SK-N-SH (cell line): ENCODE results near the gene RABGGTA. TPM values are rescaled to one million over a fixed set of nuclear protein-coding genes. Genes with fewer than 3 reads are reported as not detected.

ENCODE experiments used
- CTCF ChIA-PET: fragments of 300-600, 350-600 bp; formaldehyde crosslinking; extraction: SDS; loops from one replicate; lab custom pipeline; 2021; lab: Yijun Ruan, JAX
- POLR2A ChIA-PET: fragments of 350-600 bp; sonication (Branson Sonifier 250); formaldehyde crosslinking; extraction: SDS; loops from one replicate; lab custom pipeline; 2020; ENCODE audit warnings: antibody characterized with exemption, inconsistent platforms; lab: Yijun Ruan, JAX
- DNase-seq: peaks from one replicate; pipeline ENCODE4 v3.0.0; 2012
- H2AFZ ChIP-seq: fragments of 200-600 bp; sonication (generic); 2 replicates; pipeline ENCODE4 v1.8.1; 2016; ENCODE audit warnings: antibody characterized with exemption, mild to moderate bottlenecking, low read depth
- H3F3A ChIP-seq: fragments of 200-600 bp; sonication (generic); replicated peaks from 2 replicates; pipeline ENCODE3; 2016; ENCODE audit warnings: antibody characterized with exemption, mild to moderate bottlenecking; ENCODE audit not compliant: insufficient read depth
- H3K27ac ChIP-seq, 2 experiments: fragments of 200-500 bp in 1 of 2; fragments of 200-600 bp in 1 of 2; sonication (Bioruptor generic) in 1 of 2; sonication (generic), shearing (Covaris generic) in 1 of 2; 2 replicates each; pipeline versions ENCODE4 v1.5.1 to v1.6.1; 2014 to 2016; ENCODE audit warnings: low read depth in 2 of 2, inconsistent platforms in 1 of 2, low read length in 1 of 2, mild to moderate bottlenecking in 1 of 2, mixed read lengths in 1 of 2
- H3K27me3 ChIP-seq: fragments of 200-600 bp; sonication (generic), shearing (Covaris generic); 2 replicates; pipeline ENCODE4 v1.6.1; 2016; ENCODE audit warnings: mixed run types; ENCODE audit not compliant: insufficient read depth
- H3K36me3 ChIP-seq, 2 experiments: fragments of 200-500 bp in 1 of 2; fragments of 200-600 bp in 1 of 2; sonication (Bioruptor generic) in 1 of 2; sonication (generic) in 1 of 2; replicated peaks in 1 of 2; 2 replicates each; pipeline versions ENCODE3 to v1.5.1; 2014 to 2016; ENCODE audit warnings: low read length in 1 of 2, mild to moderate bottlenecking in 1 of 2; ENCODE audit not compliant: insufficient read depth in 2 of 2, control insufficient read depth in 1 of 2
- H3K4me1 ChIP-seq, 2 experiments: fragments of 200-500 bp in 1 of 2; fragments of 200-600 bp in 1 of 2; sonication (Bioruptor generic) in 1 of 2; sonication (generic), shearing (Covaris generic) in 1 of 2; 2 replicates each; pipeline versions ENCODE4 v1.5.1 to v1.6.1; 2014 to 2016; ENCODE audit warnings: low read depth in 1 of 2, low read length in 1 of 2, mixed run types in 1 of 2; ENCODE audit not compliant: insufficient read depth in 2 of 2, control insufficient read depth in 1 of 2
- H3K4me2 ChIP-seq: fragments of 200-600 bp; sonication (generic), shearing (Covaris generic); 2 replicates; pipeline ENCODE4 v1.6.1; 2017; ENCODE audit warnings: mixed run types
- H3K4me3 ChIP-seq, 2 experiments: fragments of 200-500 bp in 1 of 2; fragments of 200-600 bp in 1 of 2; sonication (Bioruptor generic) in 1 of 2; sonication (generic), shearing (Covaris generic) in 1 of 2; 2 replicates each; pipeline versions ENCODE4 v1.5.1 to v1.8.1; 2014 to 2016; ENCODE audit warnings: low read depth in 2 of 2, inconsistent platforms in 1 of 2, low read length in 1 of 2, mild to moderate bottlenecking in 1 of 2, mixed read lengths in 1 of 2, moderate library complexity in 1 of 2
- H3K79me2 ChIP-seq: fragments of 200-600 bp; sonication (generic); 2 replicates; pipeline ENCODE4 v1.8.1; 2017; ENCODE audit warnings: mild to moderate bottlenecking; ENCODE audit not compliant: insufficient read depth
- H3K9ac ChIP-seq: fragments of 200-600 bp; sonication (generic); 2 replicates; pipeline ENCODE4 v1.6.1; 2017; ENCODE audit warnings: mixed run types
- H3K9me2 ChIP-seq: fragments of 200-600 bp; sonication (generic); 2 replicates; pipeline ENCODE4 v1.6.1; 2017; ENCODE audit warnings: mixed run types
- H3K9me3 ChIP-seq: fragments of 200-600 bp; sonication (generic); 2 replicates; pipeline ENCODE4 v1.6.1; 2017; ENCODE audit warnings: mixed run types, mild to moderate bottlenecking, moderate library complexity
- H4K20me1 ChIP-seq: fragments of 200-600 bp; sonication (generic); 2 replicates; pipeline ENCODE4 v1.6.1; 2017; ENCODE audit warnings: mild to moderate bottlenecking, mixed run types; ENCODE audit not compliant: insufficient read depth
- CHD2 ChIP-seq: fragments of 150-350 bp; IDR thresholded peaks from 2 replicates; pipeline ENCODE4 v1.6.1; 2018; ENCODE audit warnings: low read length; ENCODE audit not compliant: partially characterized antibody
- ELF1 ChIP-seq: IDR thresholded peaks from 2 replicates; pipeline ENCODE4 v1.4.0; 2012
- EP300 ChIP-seq, 2 experiments: IDR thresholded peaks; 2 replicates each; pipeline versions ENCODE4 v1.4.0 to v1.6.1; 2012; ENCODE audit warnings: borderline replicate concordance in 1 of 2, low read depth in 1 of 2, low read length in 1 of 2
- FOSL2 ChIP-seq: IDR thresholded peaks from 2 replicates; pipeline ENCODE4 v1.4.0; 2012; ENCODE audit warnings: low read depth, mild to moderate bottlenecking, moderate library complexity, borderline replicate concordance
- FOXJ3 ChIP-seq: sonication (generic); formaldehyde crosslinking; IDR thresholded peaks from 2 replicates; pipeline ENCODE4 v1.5.1; 2020; ENCODE audit warnings: mild to moderate bottlenecking, missing genetic modification reagents
- GABPA ChIP-seq: IDR thresholded peaks from 2 replicates; pipeline ENCODE4 v1.4.0; 2012; ENCODE audit warnings: low read depth, mild to moderate bottlenecking
- GATA2 ChIP-seq: sonication (generic); formaldehyde crosslinking; IDR thresholded peaks from 2 replicates; pipeline ENCODE4 v1.5.0; 2020; ENCODE audit warnings: mild to moderate bottlenecking, missing genetic modification reagents
- NFIC ChIP-seq: IDR thresholded peaks from 2 replicates; pipeline ENCODE4 v1.4.0; 2012; ENCODE audit warnings: borderline replicate concordance
- NRF1 ChIP-seq: IDR thresholded peaks from 2 replicates; pipeline ENCODE4 v1.6.1; 2012; ENCODE audit warnings: low read depth, mild to moderate bottlenecking, low read length
- POLR2AphosphoS5 ChIP-seq: IDR thresholded peaks from 2 replicates; pipeline ENCODE4 v1.6.1; 2012; ENCODE audit warnings: low read depth, low read length
- RAD21 ChIP-seq: IDR thresholded peaks from 2 replicates; pipeline ENCODE4 v1.6.1; 2012; ENCODE audit warnings: mild to moderate bottlenecking, low read length
- SIN3A ChIP-seq: IDR thresholded peaks from 2 replicates; pipeline ENCODE4 v1.6.1; 2012; ENCODE audit warnings: low read depth, mild to moderate bottlenecking, low read length, moderate library complexity, borderline replicate concordance
- YY1 ChIP-seq: IDR thresholded peaks from 2 replicates; pipeline ENCODE4 v1.4.0; 2012; ENCODE audit warnings: low read depth, mild to moderate bottlenecking
- WGBS: methylation state at CpG from one replicate; pipeline ENCODE4 v1.1.6; 2017; ENCODE audit warnings: low lambda C conversion rate; 5-methylcytosine and 5-hydroxymethylcytosine counted together
- polyA plus RNA-seq, 3 experiments: library from polyadenylated mRNA; depleted of rRNA; stranded (reverse); fragments of >200 nt; gene quantifications; 2 replicates each; pipeline ENCODE4 v1.2.3, GENCODE V29; 2012
- TF ChIP-seq, protein P1 (sequence below): IDR thresholded peaks from 2 replicates; pipeline ENCODE4 v1.4.0; 2012; ENCODE audit warnings: low read depth
- TF ChIP-seq, protein P2 (sequence below): fragments of 150-350 bp; IDR thresholded peaks from 2 replicates; pipeline ENCODE4 v1.6.1; 2016; ENCODE audit warnings: mild to moderate bottlenecking, low read depth, low read length
- TF ChIP-seq, protein P3 (sequence below): fragments of 150-350 bp; IDR thresholded peaks from 2 replicates; pipeline ENCODE4 v1.6.1; 2017; ENCODE audit warnings: antibody characterized with exemption, low read length, low read depth, borderline replicate concordance

Gene RABGGTA
- polyA plus RNA-seq, 1 of the 3 experiments (the other 2 are of a cell fraction) = 59.4 TPM

GRCh38 chr14:24269910-24270536 is 1.4 kb downstream of the RABGGTA start:
- Histone ChIP-seq H3K9me2 (no peaks in the 10 kb centered on the region), H3K27ac (no peak overlapping the region), H3K4me1 (peaks cover 6 to 10% of the 10 kb centered on the region in 2 experiments; a peak in 2 of 4 replicates), H2AFZ (no peak overlapping the region), H3K79me2 (no peaks in the 10 kb centered on the region; the same call in 1 of the 2 replicates), H3K9ac (no peak overlapping the region), H4K20me1 (no peaks in the 10 kb centered on the region), H3K4me3 (no peak overlapping the region), H3K4me2 (no peak overlapping the region), H3K9me3 (no peaks in the 10 kb centered on the region), H3F3A (no peaks in the 10 kb centered on the region), H3K36me3 (peaks cover 0 to 31% of the 10 kb centered on the region in 2 experiments), H3K27me3 (no peaks in the 10 kb centered on the region)
- ChIA-PET POLR2A (interaction anchor here (1.1 to 1.7 kb wide), 3 partner anchors 8 to 156 kb away, joined by 5 to 23 read pairs (median 6); partner anchors contain the start of gene TINF2), CTCF (interaction anchor here (0.9 to 4.9 kb wide), 9 partner anchors 10 to 162 kb away, joined by 3 to 37 read pairs (median 6); partner anchors contain the start of genes CIDEB and TINF2)
- TF ChIP-seq, protein P1, sequence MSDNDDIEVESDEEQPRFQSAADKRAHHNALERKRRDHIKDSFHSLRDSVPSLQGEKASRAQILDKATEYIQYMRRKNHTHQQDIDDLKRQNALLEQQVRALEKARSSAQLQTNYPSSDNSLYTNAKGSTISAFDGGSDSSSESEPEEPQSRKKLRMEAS = no peak
- TF ChIP-seq YY1 (no peak), POLR2AphosphoS5 (no peak), NFIC (no peak), SIN3A (no peak), ELF1 (no peak), CHD2 (no peak), RAD21 (no peak), EP300 (IDR thresholded peaks at IDR 0.05; ENCODE audit: borderline replicate concordance in 1 of 2, low read depth in 1 of 2, low read length in 1 of 2) (no peak), GABPA (no peak), GATA2 (CRISPR knock-in tag) (no peak), FOXJ3 (CRISPR knock-in tag) (no peak), FOSL2 (no peak), NRF1 (no peak)
- TF ChIP-seq, protein P2, sequence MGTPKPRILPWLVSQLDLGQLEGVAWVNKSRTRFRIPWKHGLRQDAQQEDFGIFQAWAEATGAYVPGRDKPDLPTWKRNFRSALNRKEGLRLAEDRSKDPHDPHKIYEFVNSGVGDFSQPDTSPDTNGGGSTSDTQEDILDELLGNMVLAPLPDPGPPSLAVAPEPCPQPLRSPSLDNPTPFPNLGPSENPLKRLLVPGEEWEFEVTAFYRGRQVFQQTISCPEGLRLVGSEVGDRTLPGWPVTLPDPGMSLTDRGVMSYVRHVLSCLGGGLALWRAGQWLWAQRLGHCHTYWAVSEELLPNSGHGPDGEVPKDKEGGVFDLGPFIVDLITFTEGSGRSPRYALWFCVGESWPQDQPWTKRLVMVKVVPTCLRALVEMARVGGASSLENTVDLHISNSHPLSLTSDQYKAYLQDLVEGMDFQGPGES = no peak
- TF ChIP-seq, protein P3, sequence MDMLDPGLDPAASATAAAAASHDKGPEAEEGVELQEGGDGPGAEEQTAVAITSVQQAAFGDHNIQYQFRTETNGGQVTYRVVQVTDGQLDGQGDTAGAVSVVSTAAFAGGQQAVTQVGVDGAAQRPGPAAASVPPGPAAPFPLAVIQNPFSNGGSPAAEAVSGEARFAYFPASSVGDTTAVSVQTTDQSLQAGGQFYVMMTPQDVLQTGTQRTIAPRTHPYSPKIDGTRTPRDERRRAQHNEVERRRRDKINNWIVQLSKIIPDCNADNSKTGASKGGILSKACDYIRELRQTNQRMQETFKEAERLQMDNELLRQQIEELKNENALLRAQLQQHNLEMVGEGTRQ = no peak
- WGBS = 97% methylated on average over 7 of the region's 14 CpGs
- DNase-seq = no peak
